ENCODE results near the gene ICA1.
"Not testable (repeated sequence)": the region's sequence is repeated elsewhere in the genome, so short reads cannot be mapped to it uniquely, and the experiment has no call there.

Gene ICA1

GRCh38 chr7:8260871-8261694 is 884 bp downstream of the ICA1 start:
- ATAC-seq = no peak

- ATAC-seq = no peak
Measured at GRCh38 chr7:8259586-8260222, 2.3 kb downstream of the ICA1 start.

- no peak for ATAC-seq
Measured at GRCh38 chr7:8258734-8259133, 3.2 kb downstream of the ICA1 start.

GRCh38 chr7:8258166-8258565 is 3.8 kb downstream of the ICA1 start:
- no peak for ATAC-seq

- ATAC-seq = no peak
Measured at GRCh38 chr7:8255680-8256655, 6.0 kb downstream of the ICA1 start.

- ATAC-seq = no peak
Measured at GRCh38 chr7:8254667-8255066, 7.3 kb downstream of the ICA1 start.

GRCh38 chr7:8254215-8254614 is 7.8 kb downstream of the ICA1 start:
- ATAC-seq = no peak

GRCh38 chr7:8251195-8251594 is 10.8 kb downstream of the ICA1 start:
- ATAC-seq = no peak

- ATAC-seq = no peak
Measured at GRCh38 chr7:8250547-8250946, 11.4 kb downstream of the ICA1 start.

- ATAC-seq = no peak
Measured at GRCh38 chr7:8249121-8249520, 12.8 kb downstream of the ICA1 start.

- no peak for ATAC-seq
Measured at GRCh38 chr7:8246020-8246419, 15.9 kb downstream of the ICA1 start.

GRCh38 chr7:8245032-8245431 is 16.9 kb downstream of the ICA1 start:
- ATAC-seq = not testable (repeated sequence)

GRCh38 chr7:8243059-8243458 is 18.9 kb downstream of the ICA1 start:
- not testable (repeated sequence) for ATAC-seq

GRCh38 chr7:8239702-8240362 is 22.1 kb downstream of the ICA1 start:
- not testable (repeated sequence) for ATAC-seq

- ATAC-seq = no peak
Measured at GRCh38 chr7:8236780-8237407, 25.1 kb downstream of the ICA1 start.

- ATAC-seq = peak in 1 of 2 donors; percentile 76
Measured at GRCh38 chr7:8232999-8233847, 28.7 kb downstream of the ICA1 start.

- no peak for ATAC-seq
Measured at GRCh38 chr7:8229927-8230326, 32.0 kb downstream of the ICA1 start.

- ATAC-seq = no peak
Measured at GRCh38 chr7:8228766-8229674, 32.9 kb downstream of the ICA1 start.

- no peak for ATAC-seq
Measured at GRCh38 chr7:8228068-8228467, 33.9 kb downstream of the ICA1 start.

GRCh38 chr7:8227261-8227660 is 34.7 kb downstream of the ICA1 start:
- ATAC-seq = no peak
